ENCODE measurements around the gene PARN.

- no peak for TF ChIP-seq EZH2 (IDR thresholded peaks at IDR 0.05; ENCODE audit: insufficient read depth, poor library complexity, severe bottlenecking)
- TF ChIP-seq EZH2phosphoT487 (IDR thresholded peaks at IDR 0.05; ENCODE audit: insufficient read depth, low read depth): no peak
Observed at GRCh38 chr16:14523632-14524031, 106.4 kb downstream of the PARN start.
